Measurements from ENCODE around the gene SLC48A1. TPM values are rescaled to one million over a fixed set of nuclear protein-coding genes. Genes with fewer than 3 reads are reported as not detected.

The SLC48A1 gene
- total RNA-seq, 1 donor from 2014 or later, result 10.3 TPM

GRCh38 chr12:47823422-47824086, 50.5 kb downstream of the SLC48A1 start:
- FAIRE-seq, result no peak
- H3K36me3 ChIP-seq (ENCODE audit: control insufficient read depth, insufficient read depth, low read length), result no peaks in the 10 kb centered on the region
- TF ChIP-seq CTCF (IDR thresholded peaks at IDR 0.05; ENCODE audit: insufficient read depth, low read length, severe bottlenecking), result no peak

GRCh38 chr12:47824198-47824597, 51.2 kb downstream of the SLC48A1 start:
- no peak for TF ChIP-seq CTCF (IDR thresholded peaks at IDR 0.05; ENCODE audit: insufficient read depth, low read length, severe bottlenecking)
- Histone ChIP-seq H3K4me3 (ENCODE audit: low read depth, low read length) (no peak overlapping the region), H3K27me3 (ENCODE audit: control insufficient read depth, insufficient read depth, low read length) (no peaks in the 10 kb centered on the region), H3K36me3 (ENCODE audit: control insufficient read depth, insufficient read depth, low read length) (no peaks in the 10 kb centered on the region)
- FAIRE-seq (no peak), DNase-seq (ENCODE audit: low read depth) (no peak)

More at GRCh38 chr12:47823422-47824086, 50.5 kb downstream of the SLC48A1 start:
- no peak for DNase-seq (ENCODE audit: low read depth)
- Histone ChIP-seq H3K4me3 (ENCODE audit: low read depth, low read length) (no peak overlapping the region), H3K27me3 (ENCODE audit: control insufficient read depth, insufficient read depth, low read length) (no peaks in the 10 kb centered on the region)

- DNase-seq (ENCODE audit: low read depth) (no peak), FAIRE-seq (no peak)
- no peak for TF ChIP-seq CTCF (IDR thresholded peaks at IDR 0.05; ENCODE audit: insufficient read depth, low read length, severe bottlenecking)
- H3K4me3 ChIP-seq (ENCODE audit: low read depth, low read length), result no peak overlapping the region
- no peaks in the 10 kb centered on the region for H3K36me3 ChIP-seq (ENCODE audit: control insufficient read depth, insufficient read depth, low read length)
- H3K27me3 ChIP-seq (ENCODE audit: control insufficient read depth, insufficient read depth, low read length), result no peaks in the 10 kb centered on the region
These were observed 51.6 kb downstream of the SLC48A1 start for GRCh38 chr12:47824635-47825034.

GRCh38 chr12:47825173-47825639, 52.2 kb downstream of the SLC48A1 start:
- Histone ChIP-seq H3K4me3 (ENCODE audit: low read depth, low read length) (no peak overlapping the region), H3K27me3 (ENCODE audit: control insufficient read depth, insufficient read depth, low read length) (no peaks in the 10 kb centered on the region), H3K36me3 (ENCODE audit: control insufficient read depth, insufficient read depth, low read length) (no peaks in the 10 kb centered on the region)
- DNase-seq (ENCODE audit: low read depth) (peak; percentile 81), FAIRE-seq (no peak)
- no peak for TF ChIP-seq CTCF (IDR thresholded peaks at IDR 0.05; ENCODE audit: insufficient read depth, low read length, severe bottlenecking)

GRCh38 chr12:47828008-47828975, 55.3 kb downstream of the SLC48A1 start:
- DNase-seq (ENCODE audit: low read depth) (no peak), FAIRE-seq (no peak)
- Histone ChIP-seq H3K36me3 (ENCODE audit: control insufficient read depth, insufficient read depth, low read length) (no peaks in the 10 kb centered on the region), H3K4me3 (ENCODE audit: low read depth, low read length) (no peak overlapping the region), H3K27me3 (ENCODE audit: control insufficient read depth, insufficient read depth, low read length) (no peaks in the 10 kb centered on the region)
- no peak for TF ChIP-seq CTCF (IDR thresholded peaks at IDR 0.05; ENCODE audit: insufficient read depth, low read length, severe bottlenecking)

Data from bronchial epithelial cell (primary cell).